GM23248 (cell line): Measurements from ENCODE around the gene METTL25B.

Experiments used
- EZH2 ChIP-seq: fragments of 200-600 bp; sonication (generic); IDR thresholded peaks from 2 replicates; pipeline ENCODE4 v1.6.1; 2018; ENCODE audit warnings: antibody characterized with exemption, mild to moderate bottlenecking; ENCODE audit not compliant: insufficient read depth, poor library complexity, severe bottlenecking
- EZH2phosphoT487 ChIP-seq: fragments of 200-600 bp; sonication (generic); IDR thresholded peaks from 2 replicates; pipeline ENCODE4 v1.6.1; 2018; ENCODE audit warnings: antibody characterized with exemption, moderate library complexity, mild to moderate bottlenecking, low read depth; ENCODE audit not compliant: insufficient read depth

- TF ChIP-seq EZH2 (no peak), EZH2phosphoT487 (no peak)
Observed at GRCh38 chr1:156749419-156750118, 21.3 kb downstream of the METTL25B start.
